Measurements from ENCODE around the gene BANK1.

BANK1 gene

DNA sequence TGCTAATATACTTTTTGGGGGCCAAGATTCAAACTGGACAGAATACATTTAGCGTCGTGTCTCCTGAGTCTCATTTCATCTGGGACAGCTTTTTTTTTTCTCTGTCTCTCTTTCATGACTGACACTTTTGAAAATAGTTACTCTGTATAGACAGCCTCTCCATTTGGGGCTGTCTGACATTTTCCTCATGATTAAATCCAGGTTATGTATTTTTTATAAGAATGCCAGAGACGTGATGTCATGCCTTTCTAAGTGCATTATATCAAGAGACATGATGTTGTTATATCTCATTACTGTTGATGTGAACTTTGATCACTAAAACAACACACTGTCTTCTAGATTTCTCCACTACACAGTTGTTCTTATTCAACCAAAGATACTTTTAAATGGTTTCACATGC lies 199.0 kb downstream of the BANK1 start:
- no peak overlapping the region for H3K4me3 ChIP-seq
- H3K27ac ChIP-seq, result no peak overlapping the region

DNA sequence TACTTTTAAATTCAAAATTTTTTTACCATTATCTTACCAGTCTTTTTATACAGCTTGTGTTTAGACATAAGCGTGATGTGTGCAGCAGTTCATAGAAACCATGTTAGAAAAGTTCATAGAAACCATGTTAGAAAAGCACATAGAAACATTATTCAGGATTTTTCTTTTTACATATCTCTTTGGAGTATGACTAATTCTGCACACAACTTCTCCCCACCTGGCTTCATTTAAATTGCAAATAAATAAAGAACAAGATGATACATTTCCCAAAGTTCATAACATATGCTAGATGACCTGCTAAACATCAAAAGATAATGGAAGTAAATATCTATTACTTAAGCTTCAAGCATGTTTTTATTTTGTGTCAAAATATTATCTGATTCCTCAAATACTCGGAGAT lies 201.9 kb downstream of the BANK1 start:
- H3K27ac ChIP-seq, result peak overlapping the region in 2 of 21 experiments; percentile 29 to 51

DNA sequence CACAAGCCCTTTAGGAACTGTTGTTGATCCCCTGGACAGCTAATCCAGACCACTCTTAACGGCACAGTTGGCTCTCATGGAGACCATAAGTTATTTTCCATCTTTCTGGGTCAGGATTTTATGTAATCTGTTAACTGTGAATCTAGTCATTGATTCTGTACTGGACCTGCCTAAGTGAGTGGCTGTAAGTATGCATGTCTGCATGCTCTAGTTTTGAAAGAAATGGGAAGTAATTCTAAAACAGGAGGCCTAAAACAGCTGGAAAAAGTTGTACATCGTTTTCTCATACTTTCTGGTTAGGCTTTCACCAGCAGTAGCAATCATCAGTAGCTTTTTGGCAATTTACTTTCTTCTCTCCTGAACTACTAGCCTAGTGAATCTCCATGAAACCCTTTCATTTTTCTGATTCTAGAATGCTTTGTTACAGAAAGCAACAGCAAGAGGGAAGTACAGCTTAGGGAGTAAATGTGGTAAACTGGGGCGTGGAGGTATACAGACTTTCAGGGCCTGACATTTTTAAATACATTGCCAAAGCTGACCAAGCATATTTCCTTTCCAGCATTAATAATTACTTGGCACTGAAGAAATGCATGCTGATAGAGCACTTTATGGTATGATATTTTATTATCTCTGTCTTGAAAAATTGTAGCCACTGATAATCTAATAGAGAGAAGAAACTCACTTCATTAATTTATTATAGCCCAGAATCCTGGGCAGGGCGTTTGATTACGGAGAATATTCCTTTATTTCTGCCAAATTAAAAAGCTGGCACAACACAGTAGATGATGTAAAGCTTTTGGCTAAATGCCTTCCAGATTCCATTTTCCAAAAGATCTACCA lies 202.7 kb downstream of the BANK1 start:
- H3K27ac ChIP-seq, result peak overlapping the region in 5 of 21 experiments; percentile 1 to 51 (median 20)
- no peak overlapping the region for H3K4me3 ChIP-seq

More for the DNA sequence above, 201.9 kb downstream of the BANK1 start:
- no peak overlapping the region for H3K4me3 ChIP-seq

DNA sequence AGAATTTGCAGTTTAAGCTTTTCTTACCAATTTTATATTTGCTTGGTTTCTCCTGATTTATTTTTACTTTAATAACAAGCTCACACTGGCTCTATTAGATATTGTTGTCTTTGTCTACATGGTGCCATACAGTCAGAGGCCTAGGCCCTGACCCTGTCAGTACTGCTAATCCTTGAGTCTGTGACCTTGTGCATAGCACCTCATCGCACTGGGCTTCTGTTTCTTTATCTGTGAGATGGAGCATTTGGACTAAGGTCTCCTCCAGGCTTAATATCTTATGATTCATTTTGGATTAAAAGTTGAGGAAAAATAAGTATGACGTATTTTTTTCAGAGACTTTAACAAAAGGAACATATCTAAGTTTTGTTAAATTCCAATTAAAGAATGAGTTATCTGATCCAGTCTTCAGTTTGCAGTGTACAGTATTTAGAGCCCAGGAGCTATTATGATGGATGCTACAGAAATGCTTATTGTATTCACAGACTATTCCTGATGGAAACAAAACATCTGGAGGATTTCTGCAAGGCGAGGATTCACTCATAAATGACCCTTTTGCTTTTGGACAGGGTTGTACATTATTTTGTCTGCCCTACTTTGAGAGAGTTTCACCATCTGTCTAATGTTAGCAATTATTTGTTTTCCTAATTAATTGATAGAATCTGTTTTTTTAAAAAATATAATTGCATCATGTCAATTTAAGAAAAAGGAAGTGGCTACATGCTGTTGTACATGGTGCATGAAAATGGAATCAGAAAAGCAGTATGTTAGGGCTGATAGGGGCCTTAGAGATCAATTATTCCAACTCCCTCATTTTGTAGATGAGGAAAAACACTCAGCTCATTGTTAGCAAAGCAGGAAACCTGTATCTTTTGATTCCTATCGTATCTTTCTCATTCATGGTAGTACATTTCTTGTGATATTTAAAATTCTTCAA lies 203.6 kb downstream of the BANK1 start:
- no peak overlapping the region for H3K4me3 ChIP-seq
- H3K27ac ChIP-seq, result peak overlapping the region in 3 of 21 experiments; percentile 1 to 29 (median 14)

DNA sequence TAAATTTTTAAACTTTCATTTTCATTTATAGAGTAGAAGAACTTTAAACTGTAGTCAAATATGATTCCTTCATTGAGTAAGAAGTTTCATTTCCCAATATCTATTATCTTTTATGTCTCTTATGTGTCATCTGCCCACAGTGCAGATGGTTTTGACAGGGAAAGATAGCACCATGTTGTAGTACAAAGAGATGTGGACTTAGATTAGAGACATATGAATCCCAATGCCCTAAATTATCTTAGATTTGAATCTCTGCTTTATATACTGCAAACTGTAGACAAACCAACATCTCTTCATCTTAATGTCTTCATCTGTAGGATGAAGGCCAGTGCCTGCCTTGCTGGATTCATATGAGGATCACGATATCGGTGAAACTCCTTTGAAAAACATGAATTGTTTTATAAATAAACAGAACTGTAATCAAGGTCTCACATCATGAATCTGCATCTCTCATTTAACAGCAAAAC lies 217.5 kb downstream of the BANK1 start:
- H3K4me3 ChIP-seq, result no peak overlapping the region
- H3K27ac ChIP-seq, result no peak overlapping the region

DNA sequence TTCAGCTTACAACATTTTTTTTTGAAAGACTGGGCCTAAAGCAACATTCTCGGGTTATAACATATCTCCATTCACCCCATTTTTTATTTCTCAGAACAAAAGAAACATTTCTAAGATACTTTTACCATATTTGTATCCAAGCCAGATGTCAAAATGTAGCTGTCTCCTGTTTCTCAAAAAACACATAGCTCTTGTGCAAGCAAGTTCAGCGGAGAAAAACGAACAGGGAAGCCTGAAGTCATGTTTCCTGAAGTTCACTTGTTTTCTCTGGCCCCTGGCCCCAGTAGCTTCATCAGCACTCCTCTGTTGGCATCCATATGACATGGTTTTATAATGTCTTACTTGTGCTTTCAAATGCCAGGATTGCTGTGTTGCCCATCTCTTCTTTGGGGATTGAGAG lies 218.2 kb downstream of the BANK1 start:
- H3K27ac ChIP-seq, result no peak overlapping the region

DNA sequence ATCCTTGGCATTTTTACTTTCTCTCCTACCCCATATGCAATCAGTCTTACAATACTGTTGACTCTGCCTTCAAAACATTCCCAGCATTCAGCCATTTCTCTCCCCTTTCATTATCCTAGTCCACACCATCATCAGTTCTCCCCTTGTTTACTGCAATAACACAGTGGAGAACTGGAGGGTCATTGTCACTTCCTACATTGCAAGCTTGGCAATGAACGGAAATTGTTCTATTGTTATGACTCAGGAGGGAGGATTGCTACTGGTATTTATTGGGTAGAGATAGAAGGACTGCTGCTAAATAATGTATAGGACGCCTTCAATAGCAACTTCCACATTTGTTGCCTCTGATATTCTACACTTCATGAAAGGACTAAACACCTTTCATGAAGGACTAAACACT lies 231.8 kb downstream of the BANK1 start:
- Histone ChIP-seq H3K27ac (no peak overlapping the region), H3K4me3 (no peak overlapping the region)

More for the DNA sequence above, 218.2 kb downstream of the BANK1 start:
- no peak overlapping the region for H3K4me3 ChIP-seq

DNA sequence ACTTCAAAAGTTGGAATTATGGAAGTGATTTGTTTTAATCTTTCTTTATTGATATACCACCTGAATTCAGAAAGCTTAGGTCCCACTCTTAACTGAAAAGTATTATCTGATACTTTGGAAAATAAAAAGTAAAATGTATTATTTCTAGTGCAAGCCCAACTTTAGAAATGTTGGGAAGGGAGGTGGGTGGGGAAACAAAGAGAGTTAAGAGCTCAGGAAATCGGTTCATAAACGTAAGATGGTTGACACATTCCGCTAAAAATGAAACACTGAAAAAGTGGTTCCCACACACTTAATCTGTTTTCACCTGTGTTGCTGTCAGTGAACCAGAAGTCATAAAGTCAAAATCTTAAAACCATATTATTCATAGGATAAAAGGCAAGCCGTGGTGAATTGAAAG lies 237.4 kb downstream of the BANK1 start:
- H3K4me3 ChIP-seq, result no peak overlapping the region
- no peak overlapping the region for H3K27ac ChIP-seq

DNA sequence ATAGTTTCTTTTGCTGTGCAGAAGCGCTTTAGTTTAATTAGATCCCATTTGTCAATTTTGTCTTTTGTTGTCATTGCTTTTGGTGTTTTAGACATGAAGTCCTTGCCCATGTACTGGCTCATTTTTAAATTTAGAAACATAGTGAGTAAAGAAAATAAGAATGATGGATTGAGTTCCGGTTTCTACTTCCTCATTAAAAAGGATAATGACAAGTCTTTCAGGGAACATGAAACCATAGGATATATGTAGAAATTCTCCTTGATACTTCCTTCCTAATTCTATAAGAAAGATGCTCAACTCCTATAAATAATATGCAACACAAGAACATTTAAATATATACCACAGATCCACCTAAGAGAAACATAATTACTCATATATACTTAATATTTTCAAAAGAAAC lies 240.9 kb downstream of the BANK1 start:
- H3K27ac ChIP-seq, result no peak overlapping the region
- H3K4me3 ChIP-seq, result no peak overlapping the region

DNA sequence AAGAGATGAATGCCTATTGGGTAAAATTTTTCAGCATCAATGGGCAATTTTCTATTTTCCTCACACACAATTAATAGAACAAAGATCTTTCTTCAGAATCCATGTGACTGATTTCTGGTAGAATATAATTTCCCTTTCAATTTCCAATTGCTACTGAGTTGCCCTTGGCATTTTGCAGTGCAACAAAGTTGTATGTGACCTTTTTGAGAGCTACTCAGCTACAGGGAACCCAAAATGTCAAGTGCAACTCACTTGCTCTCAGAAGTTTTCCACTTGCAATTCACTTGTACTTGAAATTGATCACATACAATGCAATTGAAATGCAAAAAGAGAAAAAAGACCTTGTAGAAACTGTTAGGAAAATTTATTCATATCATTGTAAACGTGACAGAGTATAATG lies 245.5 kb downstream of the BANK1 start:
- Histone ChIP-seq H3K27ac (no peak overlapping the region), H3K4me3 (no peak overlapping the region)

DNA sequence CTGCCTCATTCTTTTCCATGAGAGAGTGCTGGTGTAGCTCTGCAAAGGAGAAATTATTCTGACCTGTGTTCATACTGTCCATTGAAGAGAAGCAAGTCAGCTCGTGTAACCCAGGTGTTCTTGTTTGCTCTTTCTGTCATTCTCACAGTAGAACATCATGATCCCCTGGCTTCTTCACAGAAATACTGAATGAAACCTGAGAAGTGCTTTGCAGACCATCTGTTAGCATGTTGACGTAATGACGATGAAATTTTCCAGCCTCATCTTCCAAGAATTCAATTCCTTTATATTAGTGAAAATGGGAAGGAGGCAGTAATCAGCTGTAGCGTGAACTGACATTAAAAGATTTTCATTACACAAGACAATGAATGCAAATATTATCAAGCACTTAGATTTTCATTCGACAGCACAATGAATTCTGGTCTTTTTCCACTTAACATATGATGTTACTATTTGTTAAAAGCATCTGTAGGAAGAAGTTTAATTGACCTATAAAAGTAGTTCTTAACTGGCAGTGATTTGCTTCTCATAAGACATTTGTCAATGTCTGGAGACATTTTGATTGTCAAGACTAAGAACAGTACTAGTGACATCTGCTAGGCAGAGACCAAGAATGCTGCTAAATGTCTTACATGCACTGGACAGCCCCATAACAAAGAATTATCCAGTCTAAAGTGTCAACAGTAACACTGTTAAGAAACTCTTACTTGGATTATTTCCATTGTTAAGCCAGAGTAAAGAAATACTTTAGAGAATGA lies 246.3 kb downstream of the BANK1 start:
- H3K27ac ChIP-seq, result no peak overlapping the region
- H3K4me3 ChIP-seq, result no peak overlapping the region

DNA sequence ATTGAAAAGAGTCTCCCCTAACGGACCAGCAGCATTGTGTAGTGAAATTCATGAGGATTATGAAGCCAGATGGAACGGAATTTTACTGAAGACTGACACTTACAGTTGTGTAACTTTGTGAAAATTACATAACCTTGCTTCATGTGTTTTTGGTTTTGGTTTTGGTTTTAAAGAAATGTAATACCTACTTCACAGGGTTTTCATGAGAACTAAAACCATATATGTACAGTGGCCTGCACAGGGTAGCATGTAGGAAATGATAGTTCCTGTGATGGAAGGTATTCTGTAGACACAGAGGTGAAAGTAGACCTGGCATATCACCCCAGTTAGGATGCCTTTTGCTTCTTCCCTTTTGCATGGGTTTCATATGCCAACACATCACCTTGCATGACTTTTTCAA lies 247.0 kb downstream of the BANK1 start:
- Histone ChIP-seq H3K27ac (no peak overlapping the region), H3K4me3 (no peak overlapping the region)

DNA sequence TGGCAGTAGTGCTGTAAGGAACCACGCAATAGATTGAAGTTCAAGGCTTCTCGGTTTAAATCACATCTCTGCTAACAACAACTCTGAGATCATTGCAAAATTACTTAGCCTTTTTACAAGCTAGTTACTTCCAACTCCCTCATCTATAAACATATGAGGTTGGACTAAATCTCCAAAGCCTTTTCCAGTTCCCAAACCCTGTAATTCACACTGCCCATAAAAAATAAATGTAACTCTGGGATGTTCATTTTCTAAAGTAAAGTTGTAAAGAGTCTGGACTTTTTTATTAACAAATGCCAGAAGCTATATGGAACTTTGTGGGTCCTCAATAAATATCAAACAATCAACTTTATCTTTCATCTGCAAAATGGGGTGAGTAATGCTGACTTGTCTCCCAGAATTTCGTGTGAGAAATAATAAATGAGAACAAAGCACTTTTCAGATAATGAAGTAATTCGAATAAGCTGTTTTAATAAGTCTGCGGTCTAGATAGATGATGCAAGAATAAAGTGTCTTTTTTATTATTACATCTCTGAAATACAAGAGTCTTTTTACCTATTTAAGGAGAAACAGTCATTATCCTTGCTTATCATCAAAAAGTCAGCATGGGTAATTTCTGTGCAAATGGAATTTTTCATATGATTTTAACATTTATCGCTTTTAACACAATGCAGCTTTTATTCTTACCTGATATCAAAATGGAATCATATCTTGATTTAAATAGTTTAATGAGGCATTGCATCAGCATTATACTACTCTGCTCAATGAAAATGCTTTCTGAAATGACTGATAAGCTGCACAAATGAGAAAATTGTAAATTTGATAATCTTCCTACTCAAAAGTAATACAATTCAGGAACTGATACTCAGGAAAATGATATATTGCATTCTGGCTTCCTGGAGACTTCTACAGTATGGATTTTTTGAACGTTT lies 252.6 kb downstream of the BANK1 start:
- Histone ChIP-seq H3K4me3 (no peak overlapping the region), H3K27ac (no peak overlapping the region)

DNA sequence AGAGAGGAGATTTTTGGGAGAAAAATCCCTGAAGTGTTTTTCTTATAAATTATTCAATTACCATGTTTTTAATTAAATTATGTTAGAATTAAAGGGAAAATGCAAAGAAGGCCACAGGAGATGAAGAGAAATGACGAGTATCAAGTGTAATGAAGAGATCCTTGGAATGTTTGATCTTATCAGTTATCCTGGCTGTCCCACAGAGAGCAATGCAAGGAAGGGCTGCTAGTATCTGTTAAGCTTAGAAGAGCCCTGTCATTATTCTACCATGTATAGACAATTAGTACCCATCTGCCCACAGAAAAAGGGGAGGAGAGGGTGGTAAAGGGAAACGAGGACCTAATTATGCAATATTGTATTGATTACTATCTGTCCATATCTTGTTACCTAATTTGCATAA lies 257.1 kb downstream of the BANK1 start:
- H3K4me3 ChIP-seq, result no peak overlapping the region

DNA sequence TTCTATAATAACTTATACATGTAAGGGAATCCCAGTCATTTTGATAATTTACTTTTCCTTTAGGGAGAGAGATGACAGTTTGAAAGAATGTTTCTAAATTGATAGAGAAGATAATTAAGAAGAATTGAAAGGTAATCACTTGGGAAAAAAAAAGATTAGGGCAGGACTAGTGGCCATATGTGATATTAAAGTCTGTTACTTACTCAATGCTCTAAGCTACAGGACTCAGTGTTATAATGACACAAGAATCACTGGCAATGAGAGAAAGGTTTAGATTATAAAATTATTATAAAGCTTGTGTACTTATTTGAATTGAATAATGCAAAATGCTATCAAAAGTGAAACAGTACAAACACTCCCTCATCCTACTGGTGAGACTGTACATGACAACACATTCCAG lies 265.3 kb downstream of the BANK1 start:
- H3K27ac ChIP-seq, result no peak overlapping the region

More for the DNA sequence above, 257.1 kb downstream of the BANK1 start:
- H3K27ac ChIP-seq, result no peak overlapping the region

DNA sequence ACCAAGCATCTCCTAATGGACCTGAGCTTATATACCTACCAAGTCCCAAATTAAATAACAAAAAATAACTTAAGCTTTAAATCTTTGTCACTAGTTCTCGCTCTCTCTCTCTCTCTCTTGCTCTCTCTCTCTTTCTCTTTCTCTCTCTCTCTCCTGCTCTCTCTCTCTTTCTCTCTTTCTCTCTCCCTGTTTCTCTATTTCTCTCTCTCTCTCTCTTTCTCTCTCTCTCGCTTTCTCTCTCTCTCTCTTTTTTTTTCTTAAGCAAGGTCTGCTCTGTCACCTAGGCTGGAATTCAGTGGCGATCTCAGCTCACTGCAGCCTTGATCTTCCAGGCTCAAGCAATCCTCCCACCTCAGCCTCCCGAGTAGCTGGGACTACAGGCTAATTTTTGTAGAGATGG lies 266.6 kb downstream of the BANK1 start:
- Histone ChIP-seq H3K4me3 (no peak overlapping the region), H3K27ac (no peak overlapping the region)

More for the DNA sequence above, 265.3 kb downstream of the BANK1 start:
- H3K4me3 ChIP-seq, result no peak overlapping the region

DNA sequence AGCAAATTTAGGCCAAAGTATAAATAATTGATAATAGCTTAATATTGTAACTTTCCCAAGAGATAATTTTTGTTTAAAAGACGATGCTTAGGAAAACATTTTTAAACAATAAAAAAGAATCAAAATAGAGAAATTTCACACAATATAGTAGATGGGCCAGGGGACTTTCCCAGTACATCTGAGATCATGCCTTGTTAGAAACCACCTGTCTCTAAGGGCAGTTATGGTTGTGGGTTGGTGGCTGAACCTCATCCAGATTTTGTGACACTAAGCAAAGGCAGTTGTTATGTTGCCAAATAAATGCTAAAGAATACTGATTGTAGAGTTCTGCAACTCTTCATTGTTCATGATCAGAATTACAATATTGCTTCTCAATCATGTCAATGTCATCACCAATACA lies 270.6 kb downstream of the BANK1 start:
- Histone ChIP-seq H3K4me3 (no peak overlapping the region), H3K27ac (no peak overlapping the region)

DNA sequence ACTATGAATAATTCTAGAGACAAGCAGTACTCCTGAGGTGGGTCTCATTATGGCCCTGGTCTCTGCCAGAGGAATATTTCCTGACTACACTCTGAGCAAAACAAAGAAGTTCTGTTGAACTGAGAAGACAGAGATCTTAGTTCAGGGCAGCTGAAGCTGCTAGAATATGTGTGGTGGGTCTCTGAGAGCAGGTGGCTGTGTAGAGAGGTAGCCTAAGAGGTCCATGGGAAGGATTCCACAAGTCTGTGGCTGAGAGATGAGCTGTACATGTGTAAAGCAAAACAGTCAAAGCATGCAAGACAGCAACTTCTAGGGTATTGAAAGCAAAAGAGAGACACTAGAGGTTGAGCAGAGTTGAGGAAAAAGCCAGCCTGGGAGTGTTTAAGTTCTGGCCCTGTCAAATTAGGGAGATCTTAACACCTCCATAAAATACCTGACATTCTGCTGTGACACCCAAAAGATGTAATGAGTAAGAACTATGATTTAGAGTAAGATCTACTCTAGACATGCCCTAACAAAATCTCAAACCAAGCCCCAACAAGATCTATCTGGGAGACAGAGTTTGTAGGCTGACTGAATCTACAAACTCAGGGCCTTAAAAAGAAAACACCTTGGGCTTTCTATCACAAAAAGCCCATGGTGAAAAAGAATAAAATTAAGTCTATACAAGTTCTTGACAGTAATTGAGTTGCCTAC lies 274.4 kb downstream of the BANK1 start:
- H3K27ac ChIP-seq, result peak overlapping the region in 1 of 21 experiments; percentile 33

More for the DNA sequence above, 274.4 kb downstream of the BANK1 start:
- no peak overlapping the region for H3K4me3 ChIP-seq

All from skin epidermis (tissue), 12 donors.